ENCODE results near the gene PRRX2.

Gene PRRX2

DNA sequence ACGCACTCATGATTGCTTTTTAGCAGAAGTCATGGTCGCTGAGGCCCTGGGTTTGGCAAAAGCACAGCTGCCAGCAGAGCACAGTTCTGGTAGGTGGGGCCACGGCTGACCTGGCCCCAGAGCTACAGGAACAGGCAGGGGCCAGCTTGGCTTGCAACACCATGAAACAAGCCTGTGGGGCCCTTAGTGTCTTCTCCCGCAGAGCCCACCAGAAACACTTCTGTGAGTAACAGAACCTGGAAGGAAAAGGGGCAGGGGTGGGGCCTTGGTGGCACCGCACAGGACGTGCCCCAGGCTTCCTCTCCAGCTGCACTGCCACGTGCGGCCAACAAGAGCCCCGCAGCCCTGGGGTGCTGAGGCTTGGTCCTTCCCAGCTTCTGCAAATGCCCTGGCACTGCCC, 28.3 kb upstream of the PRRX2 start:
- DNase-seq = no peak

DNA sequence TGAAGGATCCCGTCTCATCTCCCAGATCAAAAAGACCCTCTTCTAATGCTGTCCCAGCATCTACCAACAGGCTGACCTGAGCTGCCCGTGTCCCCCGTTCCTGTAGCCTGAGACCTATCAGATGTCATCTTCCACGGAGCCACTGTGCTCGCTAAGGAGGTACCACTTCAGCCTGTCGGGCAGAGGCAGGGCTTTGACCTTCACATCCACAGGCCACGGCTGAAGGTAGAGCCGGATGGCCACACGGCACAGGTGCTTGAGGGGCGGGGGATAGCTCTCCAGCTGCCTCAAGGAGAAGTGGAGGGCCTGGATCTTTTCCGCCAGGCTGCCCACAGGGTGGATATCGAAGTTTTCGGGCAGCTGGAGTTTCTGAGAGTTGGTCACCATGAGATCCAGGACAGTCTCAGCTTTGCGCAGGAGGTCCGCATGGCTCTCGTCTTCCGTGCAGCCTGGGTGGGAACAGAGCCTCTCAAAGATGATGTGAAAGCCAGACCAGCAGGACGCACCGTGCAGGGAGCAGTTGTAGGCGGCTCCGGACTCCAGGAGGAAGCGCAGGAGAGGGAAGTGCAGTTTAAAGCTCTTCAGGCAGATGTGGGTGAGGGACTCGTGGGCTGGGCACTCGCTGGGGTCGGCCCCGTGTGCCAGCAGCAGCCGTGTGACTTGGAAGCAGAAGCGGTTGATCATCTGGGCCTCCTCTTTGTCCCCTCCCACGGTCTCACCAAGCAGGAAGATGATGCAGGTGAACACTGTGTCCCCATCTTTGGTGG, 27.6 kb upstream of the PRRX2 start:
- DNase-seq = no peak

DNA sequence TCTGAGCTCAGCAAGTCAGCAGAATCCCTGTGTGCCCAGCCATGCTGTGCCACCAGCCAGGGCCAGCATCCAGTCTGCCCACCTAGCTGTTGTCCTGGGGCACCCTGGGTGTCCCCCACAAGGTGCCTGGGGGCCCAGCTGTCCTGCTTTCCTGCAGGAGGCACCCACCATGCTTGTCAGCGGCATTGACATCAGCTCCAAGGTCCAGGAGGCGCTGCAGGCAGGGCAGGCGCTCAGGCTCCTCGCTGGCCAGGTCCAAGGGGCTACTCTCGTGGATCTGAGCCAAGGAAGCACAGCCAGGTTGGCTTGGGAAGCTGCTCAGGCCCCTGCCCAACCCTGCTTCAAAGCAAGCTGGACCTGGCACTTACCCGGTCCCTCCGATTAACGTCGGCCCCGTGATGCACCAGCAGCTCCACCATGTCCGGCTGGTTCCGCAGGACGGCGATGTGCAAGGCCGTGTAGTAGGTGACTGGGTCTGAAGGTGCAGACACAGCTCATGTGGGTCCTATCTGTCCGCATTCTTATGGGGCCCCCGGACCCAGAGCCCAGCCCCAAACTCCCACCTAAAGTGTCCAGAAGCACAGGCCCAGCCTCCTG, 26.3 kb upstream of the PRRX2 start:
- no peak for DNase-seq

DNA sequence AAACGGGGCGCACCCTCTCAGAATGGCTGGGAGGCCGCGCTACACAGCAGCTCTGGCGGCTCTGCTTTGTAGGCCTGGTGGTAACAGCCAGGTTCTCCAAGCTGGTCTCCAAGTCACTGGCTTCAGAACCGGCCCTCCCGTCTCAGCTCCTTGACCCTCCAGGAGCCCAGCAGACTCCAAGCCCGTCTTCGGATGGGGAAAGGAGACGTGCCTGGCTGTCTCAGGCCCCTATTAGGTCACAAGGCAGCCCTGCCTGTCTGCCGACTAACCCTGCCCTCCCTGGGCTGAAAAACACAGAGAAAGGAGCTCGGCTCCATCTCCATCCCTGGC, 25.7 kb upstream of the PRRX2 start:
- DNase-seq = no peak

DNA sequence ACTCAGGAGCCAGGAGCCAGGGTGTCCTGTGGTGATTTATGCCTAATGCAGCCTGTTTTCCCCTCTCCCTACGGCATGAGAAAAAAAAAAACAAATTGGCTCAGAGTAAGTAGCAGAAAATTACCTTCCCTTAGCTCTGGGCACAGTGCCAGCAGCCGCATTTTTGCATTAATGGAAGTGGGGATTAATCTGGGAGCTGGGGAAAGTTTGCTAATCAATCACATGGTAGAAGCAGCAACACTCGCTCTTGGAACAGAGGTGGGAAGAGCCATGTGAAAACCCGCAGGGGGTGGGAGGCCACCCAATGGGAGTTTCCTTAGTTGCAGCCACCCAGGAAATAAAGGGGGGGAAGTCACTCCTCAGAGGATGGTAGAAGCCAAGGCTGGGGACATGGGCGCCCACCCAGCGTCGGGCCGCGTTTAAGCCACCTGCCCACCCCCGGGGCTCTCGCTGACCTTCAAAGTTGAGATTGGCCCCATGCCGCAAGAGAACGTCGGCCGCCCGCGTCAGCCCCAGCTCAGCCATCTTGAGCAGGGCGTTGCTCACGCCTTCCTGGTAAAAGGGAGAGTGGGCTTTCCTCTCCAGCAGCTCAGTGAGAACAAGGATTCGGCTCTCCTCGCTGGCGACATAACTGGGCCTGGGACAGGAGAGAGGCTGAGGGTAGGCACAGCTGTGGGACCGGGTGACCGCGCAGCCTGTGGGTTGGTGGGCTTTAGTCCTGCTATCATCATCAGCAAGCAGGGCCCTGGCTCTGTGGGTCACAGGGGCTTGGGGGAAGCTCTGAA, 25.2 kb upstream of the PRRX2 start:
- no peak for DNase-seq

DNA sequence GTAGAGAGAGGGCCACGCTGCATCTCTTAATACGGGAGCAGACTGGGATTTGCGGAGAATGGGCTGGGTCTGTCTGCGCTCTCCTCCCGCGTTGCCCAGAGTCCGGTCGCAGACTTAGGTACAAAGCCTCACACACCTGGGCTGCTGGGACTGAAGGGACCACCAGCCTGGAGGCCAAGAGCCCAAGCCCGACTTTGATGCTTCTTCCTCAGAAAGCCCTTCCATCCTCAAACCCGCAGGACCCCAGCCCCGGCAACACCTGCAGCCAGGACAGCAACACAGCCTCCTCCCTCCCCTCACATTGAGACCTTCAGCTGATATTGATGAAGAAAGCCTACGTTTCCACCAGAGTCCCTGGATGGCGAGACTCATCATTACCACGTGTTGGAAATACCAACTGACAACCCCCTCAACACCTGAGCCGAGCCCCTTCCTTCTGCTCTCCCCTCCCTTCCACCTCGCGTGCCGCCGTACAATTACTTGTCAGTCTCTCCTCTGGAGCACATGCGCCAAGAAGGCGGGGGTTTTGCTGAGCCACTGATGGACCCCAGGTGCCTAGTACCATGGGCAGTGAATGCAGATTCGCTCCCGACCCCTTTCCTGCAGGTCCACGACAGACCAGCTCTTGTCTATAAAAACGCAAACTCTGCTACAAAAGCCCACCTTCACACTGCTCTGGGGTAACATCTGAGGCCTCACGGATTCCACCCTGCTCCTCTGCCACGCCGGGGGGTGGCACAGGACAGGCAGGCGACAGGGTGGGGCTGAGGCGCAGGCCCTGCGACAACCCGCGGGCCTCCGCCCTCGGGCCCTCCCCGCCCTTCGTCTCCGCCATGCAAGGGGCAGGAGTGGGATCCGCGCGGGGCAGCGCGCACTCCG, 24.3 kb upstream of the PRRX2 start:
- no peak for DNase-seq

DNA sequence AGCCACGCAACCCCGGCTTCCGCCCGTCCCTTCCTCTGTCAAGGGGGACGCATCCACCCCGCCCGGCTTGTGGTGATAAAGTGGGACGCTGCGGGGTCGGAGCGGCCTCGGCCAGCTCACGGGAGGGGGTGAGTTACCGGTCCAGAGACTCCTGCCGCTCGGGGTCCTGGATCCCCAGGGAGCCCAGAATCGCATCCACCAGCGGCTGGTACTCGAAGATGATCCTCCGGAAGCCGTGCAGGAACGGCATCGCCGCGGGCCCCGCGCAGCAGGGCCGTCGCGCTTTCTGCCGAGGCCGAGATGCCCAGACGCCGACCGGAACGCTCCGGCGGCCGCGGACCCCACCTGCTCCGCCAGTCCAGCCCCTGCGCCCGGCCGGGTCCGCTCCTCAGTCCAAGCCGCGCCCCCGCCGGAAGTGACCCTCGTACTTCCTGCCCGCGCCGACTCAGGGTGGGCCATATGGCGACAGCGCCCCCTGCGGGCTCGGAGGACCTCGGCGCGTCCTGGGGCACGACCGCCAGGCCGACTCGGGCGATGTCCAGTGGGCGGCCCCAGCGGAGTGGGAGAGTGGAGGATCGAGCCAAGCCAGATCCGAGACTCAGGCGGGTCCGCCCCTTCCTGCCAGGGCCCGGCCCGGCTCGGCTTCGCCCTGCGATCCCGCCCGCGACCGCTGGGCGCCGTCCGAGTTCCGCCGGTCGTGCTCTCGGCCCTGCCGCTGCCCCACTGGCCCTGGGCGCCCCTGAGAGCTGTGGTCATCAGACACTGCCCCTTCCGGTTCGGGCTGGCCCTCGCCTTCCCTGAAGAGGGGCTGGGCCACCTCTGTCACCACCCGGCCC, 23.5 kb upstream of the PRRX2 start, which contains the start of gene ASB6:
ASB6 (minus strand) TSS at position 402 of the 836 bp plus-strand sequence; CDS start at position 250, 152 bp downstream.
- DNase-seq = peak; percentile 84

DNA sequence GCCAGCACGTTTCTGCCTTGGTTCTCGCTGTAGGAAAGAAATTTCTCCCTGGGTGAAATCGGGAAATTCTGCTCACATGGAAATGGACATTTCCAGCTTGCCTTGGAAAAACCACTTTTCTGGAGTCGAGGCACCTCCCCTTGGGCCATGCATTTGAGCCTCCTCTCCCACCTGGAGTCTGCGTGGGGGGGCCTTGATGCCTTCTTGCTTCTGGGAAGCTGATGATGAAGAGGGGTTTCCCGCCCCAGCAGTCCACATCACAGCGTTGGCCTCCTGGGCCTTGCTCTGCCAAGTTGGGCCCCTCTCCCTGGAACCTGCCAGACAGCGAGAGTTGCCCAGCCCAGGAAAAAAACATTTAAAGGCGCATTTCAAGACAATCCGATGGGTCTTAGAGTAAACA, 21.7 kb upstream of the PRRX2 start:
- no peak for DNase-seq

DNA sequence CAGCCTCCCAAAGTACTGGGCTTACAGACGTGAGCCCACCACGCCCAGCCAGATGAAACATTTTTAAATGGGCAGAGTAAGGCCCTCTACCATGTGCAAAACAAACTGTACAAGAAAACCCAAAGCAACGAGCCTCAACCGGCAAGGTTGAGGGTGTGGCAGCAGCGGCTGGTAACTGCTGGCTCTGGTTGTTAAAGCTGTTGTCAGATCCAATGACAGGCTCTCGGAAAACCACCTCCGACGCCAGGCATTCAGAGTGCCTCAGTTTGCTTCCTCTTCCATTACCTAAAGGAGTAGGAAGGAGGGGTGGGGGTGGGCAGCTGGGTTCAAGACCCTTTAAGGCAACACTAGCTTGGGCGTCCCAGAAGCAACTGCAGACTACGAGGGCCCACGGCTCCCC, 21.1 kb upstream of the PRRX2 start:
- no peak for DNase-seq

DNA sequence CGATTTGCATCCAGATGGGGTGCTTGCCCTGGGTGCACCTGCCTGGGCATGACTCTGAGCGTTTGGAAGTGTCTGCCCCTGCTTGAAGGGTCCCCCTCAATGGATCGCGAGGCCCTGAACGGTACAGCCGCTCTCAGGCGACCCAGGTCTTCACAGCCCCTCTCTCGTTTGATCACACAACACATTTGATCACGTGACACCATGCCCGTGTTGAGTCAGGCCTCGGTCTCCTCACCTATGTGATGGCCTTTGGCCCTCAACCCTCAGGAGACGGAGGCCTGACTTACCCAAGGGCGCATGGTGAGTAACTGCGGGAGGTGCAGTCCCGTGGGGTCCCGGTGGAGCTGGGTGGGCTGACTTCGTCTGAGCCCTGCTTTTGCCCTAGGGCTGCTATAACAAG, 20.5 kb upstream of the PRRX2 start:
- no peak for DNase-seq

DNA sequence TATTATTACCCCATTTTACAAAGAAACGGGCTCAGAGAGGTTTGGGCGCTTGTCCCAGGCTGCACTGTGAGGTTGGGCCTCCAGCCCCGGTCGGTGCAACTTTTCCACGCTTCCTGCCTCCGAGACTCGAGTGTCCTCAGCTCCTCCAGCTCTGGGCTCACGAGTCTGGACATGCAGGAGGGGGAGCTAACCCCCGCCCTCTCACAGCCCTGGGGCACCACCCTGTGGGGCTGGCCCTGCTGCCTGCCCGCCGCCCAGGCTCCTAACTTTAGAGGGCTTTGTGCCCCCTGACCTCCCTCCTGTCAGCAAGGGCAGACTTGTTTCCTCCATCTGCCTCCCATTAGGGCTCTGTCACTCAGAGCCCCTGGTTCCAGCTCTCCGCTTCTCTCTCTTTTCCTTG, 19.2 kb upstream of the PRRX2 start:
- no peak for DNase-seq

DNA sequence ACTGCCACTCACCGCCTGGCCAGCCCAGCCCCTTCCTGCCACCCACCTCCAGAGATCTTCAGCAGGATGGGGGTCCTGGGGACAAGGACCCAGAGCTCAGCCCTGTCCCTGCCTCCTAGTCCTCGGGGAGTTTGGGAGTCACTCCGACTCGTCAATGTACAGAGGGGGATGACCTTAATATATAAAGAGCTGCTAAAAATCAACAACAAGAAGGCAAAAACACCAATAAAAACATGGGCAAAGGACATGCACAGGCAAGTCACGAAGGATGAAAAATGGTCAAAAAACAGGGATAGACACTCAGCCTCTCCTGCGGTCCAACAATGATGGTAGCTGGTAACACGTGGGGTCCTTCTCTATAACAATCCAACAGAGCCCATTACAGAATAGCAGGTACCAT, 18.8 kb upstream of the PRRX2 start:
- DNase-seq = no peak

DNA sequence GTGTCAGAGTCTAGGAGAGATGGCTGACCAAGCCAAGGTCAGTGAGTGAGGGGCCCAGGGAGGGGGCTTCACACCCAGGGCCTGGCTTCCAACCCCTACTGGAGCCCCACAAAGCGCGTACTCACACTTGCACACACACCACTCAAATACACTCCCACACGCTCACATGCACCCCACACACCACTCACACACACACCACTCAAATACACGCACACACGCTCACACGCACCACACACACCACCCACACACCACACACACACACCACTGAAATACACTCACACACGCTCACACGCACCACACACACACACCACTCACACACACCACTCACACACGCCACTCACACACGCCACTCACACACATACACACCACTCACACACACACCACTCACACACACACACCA, 17.8 kb upstream of the PRRX2 start:
- no peak for DNase-seq

DNA sequence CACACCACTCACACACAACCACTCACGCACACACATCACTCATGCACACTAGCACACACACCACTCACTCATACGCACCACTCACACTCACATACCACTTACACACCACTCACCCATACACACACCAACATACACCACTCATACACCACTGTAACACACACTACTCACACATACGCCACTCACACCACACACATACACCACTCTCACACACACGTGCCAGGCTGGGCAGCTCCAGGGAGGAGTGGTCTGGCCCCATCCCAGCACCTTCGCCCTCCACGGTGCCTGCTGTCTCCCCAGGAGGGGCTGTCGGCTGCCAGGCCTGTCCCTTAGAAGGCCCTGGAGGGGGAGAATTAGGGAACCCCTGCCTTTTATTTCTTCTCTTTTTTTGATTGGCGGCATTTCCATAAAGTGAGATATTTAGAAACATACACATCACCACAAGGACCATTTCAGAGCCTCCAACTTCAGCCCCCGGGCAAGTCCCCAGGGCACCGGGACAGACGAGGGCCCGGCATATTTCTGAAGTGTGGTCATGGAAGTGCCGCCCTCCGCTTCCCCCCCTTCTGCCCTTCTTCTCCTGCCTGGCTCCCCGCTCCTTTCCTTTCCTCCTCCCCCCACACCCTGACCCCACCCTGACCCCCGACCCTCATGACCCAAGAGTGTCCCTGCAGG, 17.2 kb upstream of the PRRX2 start:
- no peak for DNase-seq

DNA sequence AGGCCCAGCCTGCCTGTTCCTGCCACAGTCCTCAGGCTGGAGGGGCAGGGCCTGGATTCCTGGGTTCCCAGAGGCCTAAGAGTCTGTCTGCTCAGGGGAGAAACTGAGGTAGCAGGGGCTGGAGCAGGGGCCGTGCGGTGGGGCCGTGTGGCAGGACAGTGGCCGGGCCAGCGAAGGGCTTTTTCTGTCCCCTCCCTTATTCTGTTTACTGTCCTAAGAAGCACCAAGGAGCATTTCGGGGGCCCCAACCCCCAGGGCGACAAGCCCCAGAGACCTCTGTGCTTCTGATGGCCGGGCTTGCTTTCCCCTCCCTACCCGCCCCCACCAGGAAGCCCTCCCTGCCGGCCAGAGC, 16.7 kb upstream of the PRRX2 start:
- DNase-seq = no peak

DNA sequence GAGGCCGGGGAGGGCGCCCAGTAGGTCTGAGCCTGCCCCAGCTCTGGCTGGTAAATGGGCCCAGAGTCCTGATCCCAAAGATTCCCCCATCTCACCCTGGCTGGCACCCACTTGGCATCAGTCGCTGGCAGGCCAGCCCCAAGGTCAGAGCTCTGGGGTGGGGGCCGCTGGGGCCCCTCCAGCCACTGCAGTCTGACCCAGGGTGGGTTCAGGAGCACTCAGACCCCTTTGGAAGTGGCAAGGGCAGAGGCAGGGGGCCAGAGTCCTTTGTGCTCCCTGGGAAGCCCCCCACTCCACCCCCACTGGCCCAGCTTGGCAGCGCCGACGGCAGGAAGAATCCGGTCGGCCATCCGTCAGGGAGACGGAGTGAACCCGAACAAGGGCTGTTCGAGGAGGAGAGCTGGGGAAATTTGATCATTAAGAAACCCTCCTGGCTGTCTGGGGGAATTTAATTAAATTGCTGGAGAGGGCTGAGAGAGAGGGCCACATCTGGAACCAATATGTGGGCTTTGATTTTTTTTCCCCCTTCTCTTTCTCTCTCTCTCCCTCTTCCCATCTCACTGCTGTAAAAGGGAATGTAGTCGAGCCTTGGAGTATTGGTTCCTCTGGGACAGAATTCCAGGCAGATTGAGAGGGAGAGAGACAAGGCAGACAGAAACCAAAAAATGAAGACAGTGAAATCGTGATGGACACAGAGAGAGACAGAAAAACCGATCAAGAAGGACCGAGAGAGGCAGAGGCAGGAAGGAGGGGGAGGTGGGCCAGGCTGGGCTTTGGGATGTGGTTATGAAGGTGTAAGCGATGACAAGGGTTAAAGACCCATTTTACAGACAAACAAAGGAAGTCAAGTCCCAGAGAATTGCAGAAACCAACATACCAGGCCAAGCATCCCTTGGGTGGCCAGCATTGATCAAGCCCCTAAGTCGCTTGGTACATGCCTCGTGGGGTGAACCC, 15.4 kb upstream of the PRRX2 start:
- no peak for DNase-seq

DNA sequence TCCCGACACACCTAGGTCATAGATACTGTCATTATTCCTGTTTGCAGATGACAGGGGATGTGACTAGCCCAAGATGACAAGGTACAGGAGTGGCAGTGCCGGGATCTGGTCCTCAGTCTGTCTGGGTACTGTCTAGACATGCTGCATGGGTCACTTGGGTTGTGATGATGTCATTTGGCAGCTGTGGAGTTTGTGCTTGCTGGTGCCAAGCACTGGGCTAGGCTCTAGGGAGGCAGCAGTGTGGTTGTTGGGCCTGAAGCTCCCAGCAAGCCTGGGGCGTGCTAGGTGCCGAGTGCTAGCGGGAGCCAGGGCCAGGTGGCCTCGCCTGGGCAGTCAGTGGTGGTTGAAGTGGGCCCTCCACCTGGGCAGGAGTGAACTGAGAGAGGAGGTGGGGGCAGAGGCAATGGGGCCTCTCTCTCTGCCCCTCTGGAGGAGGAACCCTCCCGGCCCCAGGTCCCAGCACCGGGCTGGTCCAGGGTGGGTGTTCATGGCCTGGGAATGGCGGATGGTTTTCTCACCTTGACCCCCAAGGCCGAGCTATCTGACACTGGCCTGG, 14.7 kb upstream of the PRRX2 start:
- DNase-seq = no peak

DNA sequence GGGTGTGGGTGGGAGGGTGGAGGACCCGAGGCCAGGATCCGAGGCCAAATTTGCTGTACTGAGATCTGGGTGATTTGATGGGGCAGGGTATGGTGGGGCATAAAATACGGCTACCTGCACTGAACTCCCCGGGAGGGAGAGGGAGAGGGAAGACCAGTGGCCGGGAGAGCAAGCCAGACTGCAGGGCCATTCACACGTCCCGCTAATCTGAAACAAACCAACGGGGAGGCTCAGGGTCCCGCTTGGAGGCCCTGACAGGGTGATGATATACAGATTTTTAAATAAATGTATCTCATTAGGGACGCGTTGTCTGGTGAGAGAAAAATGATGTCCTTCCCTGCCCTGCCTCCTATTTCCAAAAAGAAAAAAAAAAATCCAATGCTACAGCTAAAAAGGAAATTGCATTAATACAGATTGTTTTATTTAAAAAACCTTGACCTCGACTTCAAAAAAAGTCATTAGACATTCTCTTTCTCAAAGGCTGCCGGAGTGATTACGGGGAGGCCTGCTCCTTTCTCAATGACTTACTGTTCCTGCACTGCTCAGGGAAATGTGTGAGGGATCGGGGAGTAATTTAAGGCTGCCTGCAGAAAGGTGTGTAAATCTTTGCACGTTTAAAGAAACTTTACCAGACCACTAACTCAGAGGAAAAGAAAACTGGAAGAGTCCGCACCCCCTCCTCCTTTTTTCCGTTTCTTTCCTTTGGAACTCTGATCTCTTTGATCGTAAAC, 11.5 kb upstream of the PRRX2 start:
- no peak for DNase-seq

DNA sequence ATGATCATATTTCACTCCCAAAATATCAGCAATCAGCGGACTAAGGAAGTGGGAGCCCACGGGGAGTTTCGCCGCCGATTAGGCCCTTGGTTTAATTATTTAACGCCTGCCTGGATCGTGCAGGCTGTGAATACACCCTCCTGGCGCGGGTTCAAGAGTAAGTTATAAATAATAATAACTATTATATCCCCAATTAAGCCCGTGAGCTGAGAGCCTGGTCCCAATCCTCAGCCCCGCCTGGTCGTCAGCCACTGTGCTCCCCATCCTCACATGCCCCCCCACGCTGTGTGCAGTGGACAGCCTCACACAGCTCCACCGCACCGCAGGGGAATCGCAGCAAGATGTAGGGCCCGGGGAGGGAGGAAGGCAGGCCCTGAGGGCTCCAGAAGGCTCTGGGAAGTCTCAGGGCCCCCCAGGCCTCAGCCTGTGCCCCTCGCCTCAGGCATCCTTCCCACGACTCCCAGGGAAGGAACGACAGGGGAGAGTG, 10.8 kb upstream of the PRRX2 start:
- DNase-seq = no peak
